ENCODE measurements around the gene NEXN. TPM values are rescaled to one million over a fixed set of nuclear protein-coding genes. Genes with fewer than 3 reads are reported as not detected.

The NEXN gene
- total RNA-seq, 2 donors from 2014 or later = 269 to 295 TPM

- DNase-seq (ENCODE audit: low spot score) = no peak
- no peak for TF ChIP-seq CTCF (IDR thresholded peaks at IDR 0.05)
- no peaks in the 10 kb centered on the region for H3K4me1 ChIP-seq
- no peaks in the 10 kb centered on the region for H3K36me3 ChIP-seq
- H3K9me3 ChIP-seq = peaks cover 0 to 7% of the 10 kb centered on the region in 2 donors
- no peaks in the 10 kb centered on the region for H3K27me3 ChIP-seq
- H3K4me3 ChIP-seq = no peak overlapping the region
- no peak overlapping the region for H3K27ac ChIP-seq
Observed at GRCh38 chr1:77857552-77857951, 30.9 kb upstream of the NEXN start.

- H3K4me1 ChIP-seq = no peaks in the 10 kb centered on the region
- no peaks in the 10 kb centered on the region for H3K36me3 ChIP-seq
- H3K4me3 ChIP-seq = no peak overlapping the region
- H3K9me3 ChIP-seq = peaks cover 0 to 7% of the 10 kb centered on the region in 2 donors
- no peak for TF ChIP-seq CTCF (IDR thresholded peaks at IDR 0.05)
- H3K27me3 ChIP-seq = no peaks in the 10 kb centered on the region
- H3K27ac ChIP-seq = no peak overlapping the region
- DNase-seq (ENCODE audit: low spot score) = no peak
Observed at GRCh38 chr1:77858725-77859124, 29.7 kb upstream of the NEXN start.

GRCh38 chr1:77859248-77859647 lies 29.2 kb upstream of the NEXN start:
- no peaks in the 10 kb centered on the region for H3K4me1 ChIP-seq
- H3K27me3 ChIP-seq = no peaks in the 10 kb centered on the region
- no peak for DNase-seq (ENCODE audit: low spot score)
- no peak overlapping the region for H3K27ac ChIP-seq
- no peak for TF ChIP-seq CTCF (IDR thresholded peaks at IDR 0.05)
- H3K9me3 ChIP-seq = peaks cover 0 to 7% of the 10 kb centered on the region in 2 donors
- no peak overlapping the region for H3K4me3 ChIP-seq
- H3K36me3 ChIP-seq = peaks cover under 1% of the 10 kb centered on the region

- Histone ChIP-seq H3K36me3 (peaks cover 26% of the 10 kb centered on the region), H3K4me3 (no peak overlapping the region), H3K27ac (no peak overlapping the region), H3K27me3 (no peaks in the 10 kb centered on the region), H3K9me3 (no peaks in the 10 kb centered on the region), H3K4me1 (no peaks in the 10 kb centered on the region)
- no peak for TF ChIP-seq CTCF (IDR thresholded peaks at IDR 0.05)
- no peak for DNase-seq (ENCODE audit: low spot score)
Observed at GRCh38 chr1:77866296-77866695, 22.1 kb upstream of the NEXN start.

- Histone ChIP-seq H3K36me3 (peaks cover 9% of the 10 kb centered on the region), H3K4me1 (no peaks in the 10 kb centered on the region), H3K9me3 (no peaks in the 10 kb centered on the region), H3K4me3 (no peak overlapping the region), H3K27me3 (no peaks in the 10 kb centered on the region), H3K27ac (no peak overlapping the region)
- DNase-seq (ENCODE audit: low spot score) = no peak
- no peak for TF ChIP-seq CTCF (IDR thresholded peaks at IDR 0.05)
Observed at GRCh38 chr1:77872645-77873044, 15.8 kb upstream of the NEXN start.

- no peak for DNase-seq (ENCODE audit: low spot score)
- Histone ChIP-seq H3K9me3 (no peaks in the 10 kb centered on the region), H3K36me3 (peaks cover 2% of the 10 kb centered on the region), H3K4me1 (no peaks in the 10 kb centered on the region), H3K27me3 (no peaks in the 10 kb centered on the region), H3K27ac (no peak overlapping the region), H3K4me3 (no peak overlapping the region)
- TF ChIP-seq CTCF (IDR thresholded peaks at IDR 0.05) = no peak
Observed at GRCh38 chr1:77873461-77873860, 15.0 kb upstream of the NEXN start.
